Activated T-helper 1 cell treated with anti-CD3 and anti-CD28 coated beads, Interleukin-12 subunit alpha, Interleukin-12 subunit beta, Interleukin-2, Interleukin-4 antibody, amounts not matched to agents 30 ng/mL and 10 ng/mL and 1 ng/mL, durations not matched to agents 14 hours and 24 hours and 36 hours (primary cell): ENCODE measurements around the gene COL26A1. TPM values are rescaled to one million over a fixed set of nuclear protein-coding genes. Genes with fewer than 3 reads are reported as not detected.
A peak's percentile ranks its signal among the peaks of the same experiment; 100 is the strongest.
"Not testable (repeated sequence)": the region's sequence is repeated elsewhere in the genome, so short reads cannot be mapped to it uniquely, and the experiment has no call there.

ENCODE experiments used
- DNase-seq: peaks from one replicate; pipeline ENCODE4 v3.0.0; 2021; ENCODE audit warnings: low spot score
- H3K27ac Mint-ChIP-seq: one replicate; pipeline ENCODE4 v1.8.0; 2021; ENCODE audit warnings: mild to moderate bottlenecking, mixed read lengths
- H3K27me3 Mint-ChIP-seq: one replicate; pipeline ENCODE4 v1.8.0; 2022; ENCODE audit warnings: mild to moderate bottlenecking, moderate library complexity, mixed read lengths; ENCODE audit not compliant: insufficient read depth
- H3K36me3 Mint-ChIP-seq: one replicate; pipeline ENCODE4 v1.8.0; 2021; ENCODE audit warnings: low read depth, mixed read lengths
- H3K4me1 Mint-ChIP-seq: one replicate; pipeline ENCODE4 v1.8.0; 2021; ENCODE audit warnings: low read depth, mixed read lengths
- H3K4me3 Mint-ChIP-seq: one replicate; pipeline ENCODE4 v1.8.0; 2021; ENCODE audit warnings: mild to moderate bottlenecking, moderate library complexity, mixed read lengths
- H3K9me3 Mint-ChIP-seq: one replicate; pipeline ENCODE4 v1.8.0; 2021; ENCODE audit warnings: mixed read lengths
- intact Hi-C: fragments of 100-400 bp; cut with micrococcal nuclease; formaldehyde crosslinking; loops from one replicate; pipeline ENCODE4 v1.15.1; 2024
- total RNA-seq: library from RNA; stranded (reverse); gene quantifications from 2 replicates; pipeline ENCODE4 v1.2.3, GENCODE V29; 2022

COL26A1 gene
- not detected in 2 replicates for total RNA-seq

DNA sequence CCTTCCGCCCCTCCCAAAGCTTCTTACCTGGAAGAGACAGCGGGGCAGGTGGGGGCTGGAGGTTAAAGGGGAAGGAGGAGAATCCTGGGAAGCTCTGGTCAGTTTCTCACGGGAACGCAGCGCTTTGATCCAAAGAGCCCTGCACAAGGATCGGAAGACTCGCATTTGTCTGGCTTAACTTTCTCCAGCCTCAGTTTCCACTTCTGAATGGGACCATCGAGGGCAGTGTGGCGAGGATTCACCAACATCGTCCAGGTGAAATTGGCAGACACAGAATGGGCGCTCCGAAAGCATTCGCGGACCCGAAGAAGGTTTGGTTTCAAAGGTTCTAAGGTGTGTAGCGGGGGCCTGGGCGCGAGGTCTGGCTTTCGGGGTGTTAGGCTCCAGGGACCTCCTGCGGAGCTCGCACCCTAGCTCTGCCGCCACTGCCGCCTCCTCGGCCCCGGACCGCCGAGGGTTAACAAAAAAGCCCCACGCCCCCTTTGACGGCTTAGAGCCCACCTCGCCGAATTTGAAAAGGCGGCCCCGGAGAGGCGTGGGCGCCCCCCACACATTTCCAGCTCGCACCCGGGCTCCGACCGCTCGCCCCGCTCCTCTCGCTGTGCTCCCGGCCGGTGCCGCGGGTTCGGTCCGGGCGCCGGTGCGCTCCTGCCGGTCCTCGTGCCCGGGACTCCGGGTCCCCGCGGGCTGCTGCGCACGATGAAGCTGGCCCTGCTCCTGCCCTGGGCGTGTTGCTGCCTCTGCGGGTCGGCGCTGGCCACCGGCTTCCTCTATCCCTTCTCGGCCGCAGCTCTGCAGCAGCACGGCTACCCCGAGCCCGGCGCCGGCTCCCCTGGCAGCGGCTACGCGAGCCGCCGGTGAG, at the start of gene COL26A1:
Gene COL26A1 (plus strand): TSS at position 542 of the 862 bp plus-strand sequence. CDS start 158 bp downstream, at position 700.
- Mint-ChIP-seq H3K27me3 (peaks cover 32% of the 10 kb centered on the region), H3K9me3 (no peaks in the 10 kb centered on the region), H3K4me1 (no peaks in the 10 kb centered on the region), H3K36me3 (no peaks in the 10 kb centered on the region), H3K27ac (no peak within 1 kb of the TSS), H3K4me3 (no peak within 1 kb of the TSS)
- intact Hi-C loops = no loop called here
- no peak for DNase-seq

DNA sequence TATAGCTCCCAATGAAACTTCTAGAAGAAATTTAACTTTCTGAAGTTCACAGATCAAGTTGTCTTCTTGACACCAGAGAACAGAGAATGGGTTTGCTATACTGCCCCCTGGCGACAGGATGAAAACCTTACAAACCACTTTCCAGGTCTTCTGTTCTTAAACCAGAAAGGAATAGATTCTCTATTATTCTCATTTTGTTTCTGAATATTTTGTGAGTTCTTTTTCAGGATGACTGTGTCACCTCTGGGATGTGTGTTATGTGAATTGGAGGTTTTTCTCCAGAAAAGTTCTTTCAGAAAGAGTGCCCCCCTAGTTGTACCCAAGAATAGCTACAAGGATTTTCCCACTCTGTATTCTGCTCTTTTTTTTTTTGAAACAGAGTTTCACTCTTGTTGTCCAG, 47.3 kb upstream of the COL26A1 start:
- H3K36me3 Mint-ChIP-seq = peaks cover 9% of the 10 kb centered on the region
- peaks cover 5% of the 10 kb centered on the region for H3K4me1 Mint-ChIP-seq
- intact Hi-C loops = no loop called here
- peaks cover 11% of the 10 kb centered on the region for H3K9me3 Mint-ChIP-seq
- no peak overlapping the region for H3K4me3 Mint-ChIP-seq
- H3K27ac Mint-ChIP-seq = no peak overlapping the region
- DNase-seq = peak; percentile 11
- no peaks in the 10 kb centered on the region for H3K27me3 Mint-ChIP-seq

DNA sequence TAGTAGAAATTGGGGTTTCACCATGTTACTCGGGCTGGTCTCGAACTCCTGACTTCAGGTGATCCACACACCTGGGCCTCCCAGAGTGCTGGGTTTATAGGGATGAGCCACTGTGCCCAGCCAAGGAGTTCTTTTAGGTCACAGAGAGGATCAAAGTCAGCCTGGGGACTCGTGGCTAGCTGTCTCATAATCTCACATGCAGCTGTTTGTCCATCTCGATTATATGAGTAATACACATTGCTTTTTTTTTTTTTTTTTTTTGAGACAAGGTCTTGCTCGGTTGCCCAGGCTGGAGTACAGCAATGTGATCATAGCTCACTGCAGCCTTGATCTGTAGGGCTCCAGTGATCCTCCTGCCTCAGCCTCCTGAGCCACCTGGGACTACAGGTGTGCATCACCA, 43.3 kb upstream of the COL26A1 start:
- Mint-ChIP-seq H3K4me3 (no peak overlapping the region), H3K27ac (no peak overlapping the region), H3K27me3 (peaks cover 10% of the 10 kb centered on the region), H3K9me3 (peaks cover 3% of the 10 kb centered on the region), H3K36me3 (peaks cover 6% of the 10 kb centered on the region), H3K4me1 (peaks cover 5% of the 10 kb centered on the region)
- DNase-seq = no peak
- intact Hi-C loops = no loop called here

DNA sequence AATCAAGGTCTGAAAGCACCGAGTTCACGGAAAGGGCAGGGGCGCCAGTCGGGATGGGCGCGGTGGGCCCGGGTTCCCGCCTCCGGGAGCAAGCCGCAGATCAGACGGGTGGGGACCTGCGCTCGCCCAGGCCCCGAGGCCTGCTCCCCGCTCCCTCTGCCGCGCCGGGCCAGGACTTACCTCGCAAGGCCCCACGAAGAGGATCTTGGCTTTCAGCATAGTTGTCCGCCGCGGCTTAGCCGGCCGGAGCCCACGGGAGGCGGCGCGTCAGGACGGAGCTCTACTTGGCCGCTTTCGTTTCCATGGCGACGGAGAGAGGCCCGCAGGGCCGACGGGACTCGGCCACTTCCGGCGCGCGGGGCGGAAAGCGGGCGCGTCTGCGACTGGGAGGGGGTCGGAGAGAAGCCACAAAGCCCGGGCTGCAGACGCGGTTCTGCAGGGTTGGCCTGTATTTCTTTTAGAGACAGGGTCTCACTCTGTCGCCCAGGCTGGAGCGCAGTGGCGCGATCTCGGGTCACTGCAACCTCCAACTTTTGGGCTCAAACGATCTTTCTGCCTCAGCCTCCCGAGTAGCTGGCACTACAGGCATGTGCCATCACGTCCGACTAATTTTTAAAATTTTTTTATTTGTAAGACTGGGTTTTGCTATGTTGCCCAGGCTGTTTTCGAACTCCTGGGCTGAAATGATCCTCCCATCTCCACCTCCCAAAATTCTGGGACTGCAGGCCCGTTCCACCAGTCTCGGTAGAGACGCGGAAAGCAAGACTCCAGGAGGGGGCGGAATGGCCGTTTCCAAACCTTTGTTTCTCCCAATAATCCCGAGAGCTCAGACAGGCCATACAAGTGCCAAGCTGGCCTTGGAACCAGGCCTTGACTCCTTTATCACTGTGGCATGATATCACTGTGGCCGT, 40.9 kb upstream of the COL26A1 start, which contains the start of gene IFT22:
Gene IFT22 (minus strand): TSS at position 322 of the 911 bp plus-strand sequence. CDS start 103 bp downstream, at position 219.
- Mint-ChIP-seq H3K9me3 (no peaks in the 10 kb centered on the region), H3K4me1 (no peaks in the 10 kb centered on the region), H3K4me3 (peak within 1 kb of the TSS; percentile 88), H3K36me3 (no peaks in the 10 kb centered on the region), H3K27ac (peak within 1 kb of the TSS; percentile 88), H3K27me3 (peaks cover 10% of the 10 kb centered on the region)
- peak; percentile 85 for DNase-seq
- intact Hi-C loops = loop anchor here (1.0 to 2.0 kb wide), 2 partner anchors 77 to 103 kb away; partner anchors contain the start of genes FIS1 and ZNHIT1

DNA sequence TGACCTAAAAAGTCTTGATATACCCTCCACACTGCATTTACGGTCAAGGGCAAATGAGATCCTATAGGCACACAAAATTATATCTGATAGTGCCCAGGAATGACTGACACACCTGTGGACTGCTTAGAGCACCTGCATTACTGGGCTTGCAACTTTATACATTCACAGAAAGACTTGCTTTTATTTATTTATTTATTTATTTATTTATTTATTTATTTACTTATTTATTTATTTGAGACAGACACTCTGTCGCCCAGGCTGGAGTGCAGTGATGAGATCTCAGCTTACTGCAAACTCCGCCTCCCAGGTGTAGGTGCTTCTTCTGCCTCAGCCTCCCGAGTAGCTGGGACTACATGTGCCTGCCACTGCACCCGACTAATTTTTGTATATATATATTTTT, 34.5 kb upstream of the COL26A1 start:
- intact Hi-C loops = no loop called here
- H3K4me3 Mint-ChIP-seq = no peak overlapping the region
- no peak overlapping the region for H3K27ac Mint-ChIP-seq
- no peaks in the 10 kb centered on the region for H3K4me1 Mint-ChIP-seq
- H3K36me3 Mint-ChIP-seq = no peaks in the 10 kb centered on the region
- H3K27me3 Mint-ChIP-seq = peaks cover 15% of the 10 kb centered on the region
- DNase-seq = no peak
- H3K9me3 Mint-ChIP-seq = no peaks in the 10 kb centered on the region

DNA sequence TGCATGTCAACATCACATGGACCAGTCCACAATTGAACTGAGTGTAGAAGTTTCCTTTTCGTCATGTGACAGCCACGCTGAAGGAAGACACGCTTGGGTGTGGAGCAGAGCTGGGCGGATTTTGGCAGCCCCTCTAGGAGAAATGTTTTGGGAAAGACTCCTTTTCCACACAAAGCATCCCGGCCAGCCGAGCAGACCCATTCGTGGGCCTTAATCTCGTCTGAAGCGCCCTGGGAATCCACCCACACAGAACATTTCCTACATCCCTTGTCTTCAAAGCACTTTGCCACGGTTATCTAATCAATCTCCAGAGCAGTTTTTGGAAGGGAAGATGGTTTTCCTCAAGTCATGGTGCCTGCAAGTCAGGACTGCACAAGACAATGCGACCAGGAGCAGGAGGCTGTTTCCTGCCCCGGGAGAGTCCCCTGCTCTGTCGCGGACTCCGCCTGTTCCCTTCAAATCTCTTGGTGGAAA, 32.6 kb upstream of the COL26A1 start:
- intact Hi-C loops = no loop called here

DNA sequence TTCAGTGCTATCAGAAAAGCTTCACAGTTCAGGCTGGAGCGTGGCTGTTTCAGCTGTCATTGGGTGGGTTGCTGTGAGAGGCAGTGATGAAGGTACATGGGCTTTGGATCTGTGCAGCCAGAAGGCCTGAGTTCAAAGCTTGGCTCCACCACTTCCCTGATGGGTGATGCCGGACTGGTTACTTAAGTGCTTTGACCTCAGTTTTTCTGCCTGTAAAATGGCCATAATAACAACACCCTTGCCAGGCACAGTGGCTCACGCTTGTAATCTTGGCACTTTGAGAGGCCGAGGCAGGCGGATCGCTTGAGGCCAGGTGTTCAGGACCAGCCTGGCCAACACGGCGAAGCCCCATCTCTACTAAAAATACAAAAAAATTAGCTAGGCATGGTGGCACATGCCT, 30.6 kb upstream of the COL26A1 start:
- Mint-ChIP-seq H3K4me1 (no peaks in the 10 kb centered on the region), H3K27me3 (peaks cover 5% of the 10 kb centered on the region), H3K4me3 (no peak overlapping the region), H3K27ac (no peak overlapping the region), H3K36me3 (no peaks in the 10 kb centered on the region), H3K9me3 (no peaks in the 10 kb centered on the region)
- DNase-seq = no peak
- intact Hi-C loops = no loop called here

More for the DNA sequence above, 32.6 kb upstream of the COL26A1 start:
- peaks cover 5% of the 10 kb centered on the region for H3K27me3 Mint-ChIP-seq
- H3K4me3 Mint-ChIP-seq = no peak overlapping the region
- H3K36me3 Mint-ChIP-seq = no peaks in the 10 kb centered on the region
- DNase-seq = no peak
- H3K4me1 Mint-ChIP-seq = no peaks in the 10 kb centered on the region
- H3K27ac Mint-ChIP-seq = no peak overlapping the region
- H3K9me3 Mint-ChIP-seq = no peaks in the 10 kb centered on the region

DNA sequence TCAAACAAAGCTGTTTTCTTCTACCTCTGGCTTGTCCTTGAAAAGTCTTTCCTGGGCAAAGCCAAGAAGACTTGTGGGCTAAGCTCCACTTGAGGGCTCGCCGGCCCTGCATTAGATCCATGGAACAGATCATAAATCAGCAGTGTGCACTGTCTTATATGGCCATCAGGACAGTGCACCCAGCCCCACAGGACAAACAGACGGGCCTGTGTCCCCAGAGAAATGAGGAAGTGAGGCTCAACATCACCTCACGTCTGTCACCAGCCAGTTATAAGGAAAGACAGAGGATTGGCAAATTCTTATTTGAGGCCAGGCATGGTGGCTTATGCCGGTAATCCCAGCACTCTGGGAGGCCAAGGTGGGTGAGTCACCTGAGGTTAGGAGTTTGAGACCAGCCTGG, 28.8 kb upstream of the COL26A1 start:
- Mint-ChIP-seq H3K27ac (no peak overlapping the region), H3K4me1 (no peaks in the 10 kb centered on the region), H3K36me3 (no peaks in the 10 kb centered on the region), H3K4me3 (no peak overlapping the region), H3K9me3 (no peaks in the 10 kb centered on the region), H3K27me3 (no peaks in the 10 kb centered on the region)
- intact Hi-C loops = no loop called here
- no peak for DNase-seq

DNA sequence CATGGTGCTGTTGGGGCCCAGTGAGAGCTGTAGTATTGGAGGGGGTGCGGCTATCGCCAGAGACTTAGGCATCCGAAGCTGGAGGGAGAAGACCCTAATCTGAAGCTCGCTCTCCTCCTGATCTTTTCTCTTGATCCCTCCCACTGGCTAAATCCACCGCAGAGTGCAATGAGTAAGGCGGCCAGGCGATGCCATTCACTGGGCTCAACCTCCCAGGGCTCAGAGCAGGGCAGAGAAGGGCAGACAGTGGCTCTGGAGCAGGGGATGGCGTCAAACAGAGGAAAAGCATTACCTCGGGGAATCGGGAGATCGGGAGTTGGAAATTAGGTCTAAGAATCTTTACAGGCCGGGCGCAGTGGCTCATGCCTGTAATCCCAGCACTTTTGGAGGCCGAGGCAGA, 22.3 kb upstream of the COL26A1 start:
- peaks cover 1% of the 10 kb centered on the region for H3K27me3 Mint-ChIP-seq
- no peaks in the 10 kb centered on the region for H3K36me3 Mint-ChIP-seq

DNA sequence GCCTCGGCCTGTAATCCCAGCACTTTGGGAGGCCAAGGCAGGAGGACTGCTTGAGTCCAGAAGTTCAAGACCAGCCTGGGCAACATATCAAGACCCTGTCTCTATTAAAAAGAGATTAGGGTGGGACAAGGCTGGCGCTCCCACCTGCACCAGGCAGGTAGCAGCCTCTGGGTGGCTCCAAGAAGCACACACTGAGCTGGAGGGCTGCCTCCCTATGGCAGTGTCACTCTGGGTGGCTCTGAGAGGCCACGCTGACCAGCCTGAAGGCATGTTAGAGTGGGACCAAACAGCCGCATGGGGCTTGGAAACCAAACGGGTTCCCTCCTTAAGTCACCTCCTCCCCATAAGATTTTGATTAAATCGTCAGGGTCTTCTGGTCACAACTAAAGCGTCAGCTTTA, 19.8 kb upstream of the COL26A1 start:
- DNase-seq = no peak
- H3K36me3 Mint-ChIP-seq = no peaks in the 10 kb centered on the region
- no peak overlapping the region for H3K4me3 Mint-ChIP-seq
- H3K27ac Mint-ChIP-seq = no peak overlapping the region
- H3K27me3 Mint-ChIP-seq = peaks cover 1% of the 10 kb centered on the region
- intact Hi-C loops = no loop called here
- no peaks in the 10 kb centered on the region for H3K9me3 Mint-ChIP-seq
- H3K4me1 Mint-ChIP-seq = no peaks in the 10 kb centered on the region

More for the DNA sequence above, 22.3 kb upstream of the COL26A1 start:
- intact Hi-C loops = no loop called here
- Mint-ChIP-seq H3K9me3 (no peaks in the 10 kb centered on the region), H3K4me1 (no peaks in the 10 kb centered on the region), H3K27ac (no peak overlapping the region), H3K4me3 (no peak overlapping the region)
- DNase-seq = no peak

DNA sequence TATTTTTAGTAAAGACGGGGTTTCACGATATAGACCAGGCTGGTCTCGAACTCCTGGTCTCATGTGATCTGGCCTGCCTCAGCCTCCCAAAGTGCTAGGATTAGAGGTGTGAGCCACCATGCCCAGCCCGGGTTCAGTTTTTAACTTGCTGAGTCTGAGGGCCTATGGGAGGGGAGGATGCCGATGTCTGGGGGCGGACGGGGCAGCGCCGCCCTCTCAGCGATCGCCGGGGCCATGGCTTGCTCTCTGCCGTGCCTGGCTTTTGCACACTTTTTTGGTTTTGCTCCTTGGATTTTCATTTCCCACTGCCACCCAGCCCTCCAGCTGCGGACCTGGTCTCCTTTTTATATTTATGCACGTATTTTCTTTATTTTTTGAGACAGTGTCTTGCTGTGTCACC, 15.2 kb upstream of the COL26A1 start:
- no peaks in the 10 kb centered on the region for H3K9me3 Mint-ChIP-seq
- intact Hi-C loops = no loop called here
- H3K36me3 Mint-ChIP-seq = no peaks in the 10 kb centered on the region
- H3K4me3 Mint-ChIP-seq = no peak overlapping the region
- DNase-seq = no peak
- no peaks in the 10 kb centered on the region for H3K27me3 Mint-ChIP-seq
- H3K27ac Mint-ChIP-seq = no peak overlapping the region
- no peaks in the 10 kb centered on the region for H3K4me1 Mint-ChIP-seq

DNA sequence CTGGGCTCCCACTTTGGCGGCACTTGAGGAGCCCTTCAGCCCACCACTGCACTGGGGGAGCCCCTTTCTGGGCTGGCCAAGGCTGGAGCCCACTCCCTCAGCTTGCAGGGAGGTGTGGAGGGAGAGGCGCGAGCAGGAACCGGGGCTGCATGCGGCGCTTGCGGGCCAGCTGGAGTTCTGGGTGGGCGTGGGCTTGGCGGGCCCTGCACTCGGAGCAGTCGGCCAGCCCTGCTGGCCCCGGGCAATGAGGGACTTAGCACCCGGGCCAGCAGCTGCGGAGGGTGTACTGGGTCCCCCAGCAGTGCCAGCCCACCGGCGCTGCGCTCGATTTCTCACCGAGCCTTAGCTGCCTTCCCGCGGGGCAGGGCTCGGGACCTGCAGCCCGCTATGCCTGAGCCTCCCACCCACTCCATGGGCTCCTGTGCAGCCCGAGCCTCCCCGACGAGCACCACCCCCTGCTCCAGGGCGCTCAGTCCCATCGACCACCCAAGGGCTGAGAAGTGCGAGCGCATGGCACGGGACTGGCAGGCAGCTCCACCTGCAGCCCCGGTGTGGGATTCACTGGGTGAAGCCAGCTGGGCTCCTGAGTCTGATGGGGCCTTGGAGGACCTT, 14.1 kb upstream of the COL26A1 start:
- DNase-seq, H3K4me1 Mint-ChIP-seq, H3K36me3 Mint-ChIP-seq, H3K9me3 Mint-ChIP-seq, H3K4me3 Mint-ChIP-seq, intact Hi-C loops, H3K27ac Mint-ChIP-seq, H3K27me3 Mint-ChIP-seq: not testable (repeated sequence)
